NCI-H2227 treated with DMSO at 0.1 percent for 48 hours (cell line): ENCODE results near the gene FERD3L.

Experiments used
- DNase-seq: peaks from one replicate; lab custom pipeline; 2025; lab: John Stamatoyannopoulos, UW

FERD3L gene

GRCh38 chr7:19099924-19100323 is 45.3 kb downstream of the FERD3L start:
- DNase-seq: no peak

GRCh38 chr7:19099194-19099593 is 46.0 kb downstream of the FERD3L start:
- no peak for DNase-seq

GRCh38 chr7:19098510-19098909 is 46.7 kb downstream of the FERD3L start:
- DNase-seq: no peak

GRCh38 chr7:19097165-19098055 is 47.8 kb downstream of the FERD3L start:
- DNase-seq: no peak

GRCh38 chr7:19095353-19095860 is 49.8 kb downstream of the FERD3L start:
- no peak for DNase-seq
